ENCODE data around the gene EHD4.
A peak's percentile ranks its signal among the peaks of the same experiment; 100 is the strongest.

Gene EHD4

GRCh38 chr15:41897363-41897799 is 75.0 kb downstream of the EHD4 start:
- no peak for DNase-seq (ENCODE audit: low spot score)
- FAIRE-seq, result no peak

GRCh38 chr15:41896566-41896965 is 75.8 kb downstream of the EHD4 start:
- FAIRE-seq, result no peak
- DNase-seq (ENCODE audit: low spot score), result no peak

- DNase-seq (ENCODE audit: low spot score) (no peak), FAIRE-seq (no peak)
Measured at GRCh38 chr15:41895957-41896356, 76.4 kb downstream of the EHD4 start.

- FAIRE-seq (peak; percentile 44), DNase-seq (ENCODE audit: low spot score) (no peak)
Measured at GRCh38 chr15:41895491-41895890, 76.9 kb downstream of the EHD4 start.

- DNase-seq (ENCODE audit: low spot score) (peak; percentile 94), FAIRE-seq (peak; percentile 93)
Measured at GRCh38 chr15:41894791-41895463, 77.4 kb downstream of the EHD4 start.

GRCh38 chr15:41894251-41894790 is 78.0 kb downstream of the EHD4 start:
- FAIRE-seq (no peak), DNase-seq (ENCODE audit: low spot score) (peak; percentile 27)

GRCh38 chr15:41893422-41894250 is 78.7 kb downstream of the EHD4 start, which contains the start of gene SPTBN5:
TSS of gene SPTBN5 (minus strand) at chr15:41894053. CDS start at chr15:41893497, 556 bp downstream.
- DNase-seq (ENCODE audit: low spot score) (peak; percentile 81), FAIRE-seq (peak; percentile 88)

- DNase-seq (ENCODE audit: low spot score) (no peak), FAIRE-seq (no peak)
Measured at GRCh38 chr15:41892621-41893421, 79.5 kb downstream of the EHD4 start.

- no peak for DNase-seq (ENCODE audit: low spot score)
- no peak for FAIRE-seq
Measured at GRCh38 chr15:41891946-41892345, 80.4 kb downstream of the EHD4 start.

- DNase-seq (ENCODE audit: low spot score) (no peak), FAIRE-seq (no peak)
Measured at GRCh38 chr15:41891226-41891625, 81.1 kb downstream of the EHD4 start.

GRCh38 chr15:41890050-41890690 is 82.2 kb downstream of the EHD4 start:
- DNase-seq (ENCODE audit: low spot score), result no peak
- FAIRE-seq, result no peak

- DNase-seq (ENCODE audit: low spot score) (no peak), FAIRE-seq (no peak)
Measured at GRCh38 chr15:41888662-41889253, 83.6 kb downstream of the EHD4 start.

- DNase-seq (ENCODE audit: low spot score) (no peak), FAIRE-seq (no peak)
Measured at GRCh38 chr15:41887893-41888292, 84.5 kb downstream of the EHD4 start.

GRCh38 chr15:41887161-41887560 is 85.2 kb downstream of the EHD4 start:
- no peak for FAIRE-seq
- no peak for DNase-seq (ENCODE audit: low spot score)

GRCh38 chr15:41886741-41887140 is 85.6 kb downstream of the EHD4 start:
- DNase-seq (ENCODE audit: low spot score), result no peak
- FAIRE-seq, result no peak

GRCh38 chr15:41885841-41886240 is 86.5 kb downstream of the EHD4 start:
- FAIRE-seq (no peak), DNase-seq (ENCODE audit: low spot score) (no peak)

- DNase-seq (ENCODE audit: low spot score), result no peak
- no peak for FAIRE-seq
Measured at GRCh38 chr15:41885321-41885720, 87.0 kb downstream of the EHD4 start.

GRCh38 chr15:41884458-41884857 is 87.9 kb downstream of the EHD4 start:
- no peak for DNase-seq (ENCODE audit: low spot score)
- FAIRE-seq, result no peak

- DNase-seq (ENCODE audit: low spot score), result no peak
- no peak for FAIRE-seq
Measured at GRCh38 chr15:41883484-41883825, 88.9 kb downstream of the EHD4 start.

- DNase-seq (ENCODE audit: low spot score), result no peak
Measured at GRCh38 chr15:41882689-41883483, 89.5 kb downstream of the EHD4 start.

More at GRCh38 chr15:41882689-41883483, 89.5 kb downstream of the EHD4 start:
- no peak for FAIRE-seq
